ENCODE data around the gene PIBF1. TPM values are rescaled to one million over a fixed set of nuclear protein-coding genes. Genes with fewer than 3 reads are reported as not detected.

The PIBF1 gene
- total RNA-seq, 1 experiment from 2014 or later = 12.9 TPM

- Mint-ChIP-seq H3K4me3 (no peak overlapping the region), H3K36me3 (no peaks in the 10 kb centered on the region), H3K27me3 (ENCODE audit: low read depth) (no peaks in the 10 kb centered on the region), H3K27ac (no peak overlapping the region), H3K9me3 (no peaks in the 10 kb centered on the region), H3K4me1 (no peaks in the 10 kb centered on the region)
- ChIA-PET POLR2A (interaction anchor here (0.6 kb wide), 1 partner anchor 87 kb away, joined by 5 read pairs; no protein-coding TSS in a partner anchor), CTCF (no interaction called here)
- DNase-seq (ENCODE audit: low spot score) (no peak), ATAC-seq (no peak)
- TF ChIP-seq ATF2 (CRISPR knock-in tag; IDR thresholded peaks at IDR 0.05; ENCODE audit: borderline replicate concordance, low read depth) (no peak), SMAD4 (CRISPR knock-in tag; IDR thresholded peaks at IDR 0.05) (no peak), NR2C2 (CRISPR knock-in tag; IDR thresholded peaks at IDR 0.05) (no peak), ZMAT4 (CRISPR knock-in tag; IDR thresholded peaks at IDR 0.05) (no peak), JAZF1 (CRISPR knock-in tag; IDR thresholded peaks at IDR 0.05) (no peak), ZNF671 (CRISPR knock-in tag; IDR thresholded peaks at IDR 0.05) (no peak), ZNF121 (CRISPR knock-in tag; IDR thresholded peaks at IDR 0.05) (no peak), ELF4 (CRISPR knock-in tag; IDR thresholded peaks at IDR 0.05; ENCODE audit: low read depth) (no peak), SMAD3 (CRISPR knock-in tag; IDR thresholded peaks at IDR 0.05; ENCODE audit: borderline replicate concordance) (no peak), GRHL2 (CRISPR knock-in tag; IDR thresholded peaks at IDR 0.05; ENCODE audit: insufficient replicate concordance, severe bottlenecking) (no peak)
Observed at GRCh38 chr13:72986197-72986596, 204.3 kb downstream of the PIBF1 start.

DNA sequence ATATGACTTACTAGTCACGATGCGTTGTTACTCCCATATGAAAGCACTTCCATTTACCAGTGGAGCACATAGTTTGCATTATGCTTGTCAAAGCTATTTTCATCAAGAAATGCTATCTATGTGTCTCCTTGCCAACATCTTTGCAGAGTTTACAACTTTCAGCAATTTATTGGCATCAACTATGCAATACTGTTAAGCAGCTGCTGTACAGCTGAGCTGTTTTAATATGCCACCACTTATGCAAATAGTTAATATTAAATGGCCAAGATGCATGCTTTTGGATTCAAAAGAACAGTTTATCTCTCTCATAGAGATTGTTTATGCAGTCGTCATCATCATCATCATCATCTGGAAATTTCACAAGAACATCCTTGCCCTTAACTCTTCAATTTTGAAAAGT lies 209.0 kb downstream of the PIBF1 start:
- H3K27me3 Mint-ChIP-seq (ENCODE audit: low read depth) = no peaks in the 10 kb centered on the region
- CTCF ChIA-PET = no interaction called here
- POLR2A ChIA-PET = no interaction called here
- DNase-seq (ENCODE audit: low spot score) = no peak
- ATAC-seq = no peak
- H3K27ac Mint-ChIP-seq = no peak overlapping the region
- no peaks in the 10 kb centered on the region for H3K36me3 Mint-ChIP-seq
- H3K9me3 Mint-ChIP-seq = no peaks in the 10 kb centered on the region
- TF ChIP-seq EMX1 (CRISPR knock-in tag; IDR thresholded peaks at IDR 0.05) = no peak
- no peak for TF ChIP-seq TCF7 (CRISPR knock-in tag; IDR thresholded peaks at IDR 0.05; ENCODE audit: low read depth)
- no peak for TF ChIP-seq ZNF671 (CRISPR knock-in tag; IDR thresholded peaks at IDR 0.05)
- no peak for TF ChIP-seq ZNF416 (CRISPR knock-in tag; IDR thresholded peaks at IDR 0.05)
- TF ChIP-seq, protein P1, sequence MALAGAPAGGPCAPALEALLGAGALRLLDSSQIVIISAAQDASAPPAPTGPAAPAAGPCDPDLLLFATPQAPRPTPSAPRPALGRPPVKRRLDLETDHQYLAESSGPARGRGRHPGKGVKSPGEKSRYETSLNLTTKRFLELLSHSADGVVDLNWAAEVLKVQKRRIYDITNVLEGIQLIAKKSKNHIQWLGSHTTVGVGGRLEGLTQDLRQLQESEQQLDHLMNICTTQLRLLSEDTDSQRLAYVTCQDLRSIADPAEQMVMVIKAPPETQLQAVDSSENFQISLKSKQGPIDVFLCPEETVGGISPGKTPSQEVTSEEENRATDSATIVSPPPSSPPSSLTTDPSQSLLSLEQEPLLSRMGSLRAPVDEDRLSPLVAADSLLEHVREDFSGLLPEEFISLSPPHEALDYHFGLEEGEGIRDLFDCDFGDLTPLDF (CRISPR knock-in tag; IDR thresholded peaks at IDR 0.05) = no peak
- no peak for TF ChIP-seq NR1H2 (CRISPR knock-in tag; IDR thresholded peaks at IDR 0.05)
- no peak for TF ChIP-seq NR3C1 (CRISPR knock-in tag; conservative IDR thresholded peaks at IDR 0.05; ENCODE audit: low read depth)
- TF ChIP-seq ZNF317 (CRISPR knock-in tag; IDR thresholded peaks at IDR 0.05; ENCODE audit: borderline replicate concordance, low read depth) = no peak
- no peak for TF ChIP-seq TP53 (CRISPR knock-in tag; IDR thresholded peaks at IDR 0.05)
- no peak for TF ChIP-seq GRHL2 (CRISPR knock-in tag; IDR thresholded peaks at IDR 0.05; ENCODE audit: insufficient replicate concordance, severe bottlenecking)
- H3K4me3 Mint-ChIP-seq = no peak overlapping the region
- peaks cover 10% of the 10 kb centered on the region for H3K4me1 Mint-ChIP-seq

DNA sequence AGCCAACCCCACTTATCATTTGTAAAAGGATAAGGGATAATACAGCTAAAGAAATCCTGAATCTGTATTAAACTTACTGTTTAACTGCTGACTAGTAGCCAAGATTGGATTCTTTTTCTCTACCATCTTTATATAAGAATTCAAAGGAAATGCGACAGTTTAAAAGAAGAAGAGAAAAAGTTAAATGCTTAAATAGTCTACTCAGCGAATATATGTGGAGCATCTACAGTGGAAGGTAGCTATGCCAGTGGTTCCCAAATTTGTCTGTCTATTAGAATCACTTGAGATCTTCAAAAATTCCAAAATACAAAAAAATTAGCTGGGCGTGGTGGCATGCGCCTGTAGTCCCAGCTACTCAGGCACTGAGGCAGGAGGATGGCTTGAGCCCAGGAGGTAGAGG lies 216.1 kb downstream of the PIBF1 start:
- no peak for TF ChIP-seq SMAD4 (CRISPR knock-in tag; IDR thresholded peaks at IDR 0.05)
- TF ChIP-seq TEAD1 (CRISPR knock-in tag; IDR thresholded peaks at IDR 0.05) = no peak
- TF ChIP-seq, protein P1 (CRISPR knock-in tag; IDR thresholded peaks at IDR 0.05) = no peak
- no peak for TF ChIP-seq ZNF138 (CRISPR knock-in tag; conservative IDR thresholded peaks at IDR 0.05)
- TF ChIP-seq GABPB1 (CRISPR knock-in tag; IDR thresholded peaks at IDR 0.05) = no peak
- no peak for TF ChIP-seq ZBTB21 (CRISPR knock-in tag; IDR thresholded peaks at IDR 0.05; ENCODE audit: borderline replicate concordance)
- TF ChIP-seq, protein P2, sequence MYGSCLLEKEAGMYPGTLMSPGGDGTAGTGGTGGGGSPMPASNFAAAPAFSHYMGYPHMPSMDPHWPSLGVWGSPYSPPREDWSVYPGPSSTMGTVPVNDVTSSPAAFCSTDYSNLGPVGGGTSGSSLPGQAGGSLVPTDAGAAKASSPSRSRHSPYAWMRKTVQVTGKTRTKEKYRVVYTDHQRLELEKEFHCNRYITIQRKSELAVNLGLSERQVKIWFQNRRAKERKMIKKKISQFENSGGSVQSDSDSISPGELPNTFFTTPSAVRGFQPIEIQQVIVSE (CRISPR knock-in tag; IDR thresholded peaks at IDR 0.05; ENCODE audit: borderline replicate concordance) = no peak
- TF ChIP-seq, protein P3, sequence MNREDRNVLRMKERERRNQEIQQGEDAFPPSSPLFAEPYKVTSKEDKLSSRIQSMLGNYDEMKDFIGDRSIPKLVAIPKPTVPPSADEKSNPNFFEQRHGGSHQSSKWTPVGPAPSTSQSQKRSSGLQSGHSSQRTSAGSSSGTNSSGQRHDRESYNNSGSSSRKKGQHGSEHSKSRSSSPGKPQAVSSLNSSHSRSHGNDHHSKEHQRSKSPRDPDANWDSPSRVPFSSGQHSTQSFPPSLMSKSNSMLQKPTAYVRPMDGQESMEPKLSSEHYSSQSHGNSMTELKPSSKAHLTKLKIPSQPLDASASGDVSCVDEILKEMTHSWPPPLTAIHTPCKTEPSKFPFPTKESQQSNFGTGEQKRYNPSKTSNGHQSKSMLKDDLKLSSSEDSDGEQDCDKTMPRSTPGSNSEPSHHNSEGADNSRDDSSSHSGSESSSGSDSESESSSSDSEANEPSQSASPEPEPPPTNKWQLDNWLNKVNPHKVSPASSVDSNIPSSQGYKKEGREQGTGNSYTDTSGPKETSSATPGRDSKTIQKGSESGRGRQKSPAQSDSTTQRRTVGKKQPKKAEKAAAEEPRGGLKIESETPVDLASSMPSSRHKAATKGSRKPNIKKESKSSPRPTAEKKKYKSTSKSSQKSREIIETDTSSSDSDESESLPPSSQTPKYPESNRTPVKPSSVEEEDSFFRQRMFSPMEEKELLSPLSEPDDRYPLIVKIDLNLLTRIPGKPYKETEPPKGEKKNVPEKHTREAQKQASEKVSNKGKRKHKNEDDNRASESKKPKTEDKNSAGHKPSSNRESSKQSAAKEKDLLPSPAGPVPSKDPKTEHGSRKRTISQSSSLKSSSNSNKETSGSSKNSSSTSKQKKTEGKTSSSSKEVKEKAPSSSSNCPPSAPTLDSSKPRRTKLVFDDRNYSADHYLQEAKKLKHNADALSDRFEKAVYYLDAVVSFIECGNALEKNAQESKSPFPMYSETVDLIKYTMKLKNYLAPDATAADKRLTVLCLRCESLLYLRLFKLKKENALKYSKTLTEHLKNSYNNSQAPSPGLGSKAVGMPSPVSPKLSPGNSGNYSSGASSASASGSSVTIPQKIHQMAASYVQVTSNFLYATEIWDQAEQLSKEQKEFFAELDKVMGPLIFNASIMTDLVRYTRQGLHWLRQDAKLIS (CRISPR knock-in tag; IDR thresholded peaks at IDR 0.05; ENCODE audit: borderline replicate concordance) = no peak
- TF ChIP-seq FOXK1 (CRISPR knock-in tag; IDR thresholded peaks at IDR 0.05) = no peak
- ChIA-PET CTCF (no interaction called here), POLR2A (no interaction called here)
- H3K4me1 Mint-ChIP-seq = peaks cover 10% of the 10 kb centered on the region
- H3K9me3 Mint-ChIP-seq = no peaks in the 10 kb centered on the region
- H3K36me3 Mint-ChIP-seq = no peaks in the 10 kb centered on the region
- H3K27ac Mint-ChIP-seq = no peak overlapping the region
- H3K27me3 Mint-ChIP-seq (ENCODE audit: low read depth) = no peaks in the 10 kb centered on the region
- DNase-seq (ENCODE audit: low spot score) = no peak
- no peak overlapping the region for H3K4me3 Mint-ChIP-seq
- ATAC-seq = no peak

Measured in WTC11 (cell line).